GM23248 (cell line): ENCODE data around the gene ZBTB20.

Source experiments
- EZH2 ChIP-seq: fragments of 200-600 bp; sonication (generic); IDR thresholded peaks from 2 replicates; pipeline ENCODE4 v1.6.1; 2018; ENCODE audit warnings: antibody characterized with exemption, mild to moderate bottlenecking; ENCODE audit not compliant: insufficient read depth, poor library complexity, severe bottlenecking
- EZH2phosphoT487 ChIP-seq: fragments of 200-600 bp; sonication (generic); IDR thresholded peaks from 2 replicates; pipeline ENCODE4 v1.6.1; 2018; ENCODE audit warnings: antibody characterized with exemption, moderate library complexity, mild to moderate bottlenecking, low read depth; ENCODE audit not compliant: insufficient read depth

DNA sequence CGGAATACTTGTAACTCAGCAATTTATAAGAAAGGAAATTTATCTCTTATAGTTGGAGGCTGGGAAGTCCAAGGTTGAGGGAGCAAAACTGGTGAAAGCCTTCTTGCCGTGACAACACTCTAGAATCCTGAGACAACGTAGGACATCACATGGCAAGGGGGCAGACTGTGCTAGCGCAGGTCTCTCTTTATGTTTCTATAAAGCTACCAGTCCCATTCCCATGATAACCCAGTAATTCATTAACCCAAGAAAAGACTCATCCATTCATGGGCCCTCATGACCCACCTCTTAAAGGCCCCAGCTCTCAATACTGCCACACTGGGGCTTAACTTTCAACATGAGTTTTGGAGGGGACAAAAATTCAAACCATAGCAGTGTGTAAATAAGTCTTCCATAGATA lies 260.2 kb downstream of the ZBTB20 start:
- no peak for TF ChIP-seq EZH2
- TF ChIP-seq EZH2phosphoT487: no peak
